GM12891 (cell line): ENCODE measurements around the gene SPRR2D.

Experiments
- POLR2A ChIP-seq: IDR thresholded peaks from 2 replicates; pipeline ENCODE4 v1.6.1; 2011; ENCODE audit warnings: low read depth, low read length, control low read depth
- POLR2AphosphoS5 ChIP-seq: IDR thresholded peaks from 2 replicates; pipeline ENCODE4 v1.6.1; 2011; ENCODE audit warnings: low read depth, low read length, control low read depth
- TAF1 ChIP-seq: IDR thresholded peaks from 2 replicates; pipeline ENCODE4 v1.6.1; 2011; ENCODE audit warnings: low read depth, low read length, control low read depth

DNA sequence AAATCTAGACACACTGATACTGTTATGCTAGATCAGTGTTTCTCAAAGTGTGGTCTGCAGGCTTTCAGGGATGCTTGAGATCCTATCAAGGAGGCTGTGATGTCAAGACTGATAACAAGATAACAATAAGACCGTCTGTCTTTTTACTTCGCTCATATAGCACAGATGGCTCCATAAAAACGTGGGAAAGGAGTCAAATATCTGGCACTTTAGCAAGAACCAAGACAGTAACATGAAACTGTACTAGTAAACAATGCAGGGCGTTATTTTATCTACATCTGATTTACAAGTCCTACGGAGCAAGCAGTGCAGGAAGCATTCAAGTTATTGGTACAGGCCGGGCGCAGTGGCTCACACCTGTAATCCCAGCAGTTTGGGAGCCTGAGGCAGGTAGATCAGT is 43.0 kb downstream of the SPRR2D start:
- TF ChIP-seq POLR2A (no peak), TAF1 (no peak), POLR2AphosphoS5 (no peak)
